H7 (cell line): ENCODE results near the gene SLC25A46. TPM values are rescaled to one million over a fixed set of nuclear protein-coding genes. Genes with fewer than 3 reads are reported as not detected.
"Not testable (repeated sequence)": the region's sequence is repeated elsewhere in the genome, so short reads cannot be mapped to it uniquely, and the experiment has no call there.

ENCODE experiments used
- DNase-seq: peaks from one replicate; pipeline ENCODE4 v3.0.0; 2012
- H3K27me3 ChIP-seq: 2 replicates; pipeline ENCODE4 v1.6.0; 2011; ENCODE audit warnings: mild to moderate bottlenecking, low read length; ENCODE audit not compliant: control insufficient read depth, insufficient read depth
- H3K36me3 ChIP-seq: replicated peaks from 2 replicates; pipeline ENCODE4 v1.5.1; 2011; ENCODE audit warnings: low read length; ENCODE audit not compliant: control insufficient read depth, insufficient read depth
- H3K4me3 ChIP-seq: 2 replicates; pipeline ENCODE4 v1.5.1; 2011; ENCODE audit warnings: low read depth, mild to moderate bottlenecking, control low read depth, low read length, moderate library complexity; ENCODE audit not compliant: insufficient read depth
- total RNA-seq: library from RNA; depleted of rRNA; stranded (reverse); fragments of >200 nt; shearing (Covaris generic); gene quantifications from 2 replicates; pipeline ENCODE4 v1.2.3, GENCODE V29; 2014; rRNA removed

The SLC25A46 gene
- total RNA-seq, 1 experiment from 2014 or later: 27.8 TPM

DNA sequence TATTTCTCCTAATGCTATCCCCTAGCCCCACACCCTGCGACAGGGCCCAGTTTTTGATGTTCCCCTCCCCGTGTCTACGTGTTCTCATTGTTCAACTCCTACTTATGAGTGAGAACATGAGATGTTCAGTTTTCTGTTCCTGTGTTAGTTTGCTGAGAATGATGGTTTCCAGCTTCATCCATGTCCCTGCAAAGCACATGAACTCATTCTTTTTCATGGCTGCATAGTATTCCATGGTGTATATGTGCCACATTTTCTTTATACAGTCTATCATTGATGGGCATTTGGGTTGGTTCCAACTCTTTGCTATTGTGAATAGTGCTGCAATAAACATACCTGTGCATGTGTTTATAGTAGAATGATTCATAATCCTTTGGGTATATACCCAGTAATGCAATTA, 49.2 kb downstream of the SLC25A46 start:
- H3K27me3 ChIP-seq, H3K36me3 ChIP-seq, DNase-seq, H3K4me3 ChIP-seq: not testable (repeated sequence)

DNA sequence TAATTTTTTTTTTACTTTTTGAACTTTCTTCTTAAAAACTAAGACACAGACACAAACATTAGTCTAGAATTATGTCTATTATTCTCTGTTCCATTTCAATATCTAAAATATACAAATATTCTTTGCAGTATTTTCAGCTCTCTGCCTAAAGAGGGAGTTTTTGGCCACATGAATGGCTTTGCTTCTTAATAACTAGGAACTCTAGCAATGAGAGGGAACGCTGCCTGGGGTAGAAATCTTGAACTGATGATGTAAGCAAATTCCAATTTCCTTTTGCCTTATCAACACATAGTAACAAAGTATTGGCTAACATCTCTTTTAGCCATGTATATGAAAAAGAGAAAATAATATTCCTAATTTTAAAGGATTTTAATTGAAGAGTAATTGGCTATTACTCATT, 51.9 kb downstream of the SLC25A46 start:
- no peaks in the 10 kb centered on the region for H3K27me3 ChIP-seq
- no peak overlapping the region for H3K4me3 ChIP-seq
- no peak for DNase-seq
- no peaks in the 10 kb centered on the region for H3K36me3 ChIP-seq

GRCh38 chr5:110802998-110803397, 64.2 kb downstream of the SLC25A46 start:
- Histone ChIP-seq H3K4me3 (no peak overlapping the region), H3K27me3 (no peaks in the 10 kb centered on the region), H3K36me3 (no peaks in the 10 kb centered on the region)
- DNase-seq: no peak

DNA sequence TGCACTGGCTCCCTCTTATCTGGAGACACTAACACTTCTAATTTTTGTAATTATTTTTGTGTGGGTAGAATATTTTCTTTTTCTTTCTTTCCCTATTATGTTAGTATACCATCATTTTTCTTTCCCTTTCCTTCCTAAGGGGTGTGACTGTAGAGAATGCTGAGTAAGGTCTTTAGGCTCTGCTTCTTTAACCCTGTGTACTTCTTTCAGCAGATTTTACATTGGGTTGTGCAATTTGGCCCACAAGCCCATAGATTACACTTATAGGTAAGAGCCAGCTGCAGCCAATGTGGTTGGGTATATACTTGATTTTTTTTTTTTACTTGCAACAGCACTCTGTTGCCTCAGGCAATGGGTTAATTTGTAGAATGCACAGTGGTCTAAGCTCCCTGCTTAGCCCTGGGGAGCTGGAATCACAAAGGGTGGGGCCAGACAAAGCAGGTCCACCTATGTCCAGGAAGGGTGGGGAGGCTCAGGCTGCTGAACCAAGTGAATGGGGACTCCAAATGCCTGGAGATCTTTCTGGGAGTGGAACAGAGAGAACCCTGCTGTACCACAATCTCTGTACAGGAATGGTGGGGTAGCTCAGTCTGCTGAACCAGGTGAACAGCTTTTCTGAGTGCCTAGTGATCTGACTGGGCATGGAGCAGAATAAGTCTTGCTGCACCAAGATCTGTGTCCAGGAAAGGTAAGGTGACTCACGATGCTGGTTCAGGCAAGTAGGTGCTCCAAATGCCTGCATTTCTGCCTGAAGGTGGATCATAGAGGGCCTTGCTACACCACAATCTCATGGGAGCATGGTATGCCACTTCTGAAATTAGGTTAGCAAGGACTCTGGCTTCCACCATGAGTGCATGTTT, 64.9 kb downstream of the SLC25A46 start:
- DNase-seq: no peak
- Histone ChIP-seq H3K4me3 (no peak overlapping the region), H3K27me3 (no peaks in the 10 kb centered on the region), H3K36me3 (no peaks in the 10 kb centered on the region)

- DNase-seq: no peak
- H3K36me3 ChIP-seq: no peaks in the 10 kb centered on the region
- H3K27me3 ChIP-seq: no peaks in the 10 kb centered on the region
- no peak overlapping the region for H3K4me3 ChIP-seq
These were observed 68.4 kb downstream of the SLC25A46 start for GRCh38 chr5:110807169-110807568.

DNA sequence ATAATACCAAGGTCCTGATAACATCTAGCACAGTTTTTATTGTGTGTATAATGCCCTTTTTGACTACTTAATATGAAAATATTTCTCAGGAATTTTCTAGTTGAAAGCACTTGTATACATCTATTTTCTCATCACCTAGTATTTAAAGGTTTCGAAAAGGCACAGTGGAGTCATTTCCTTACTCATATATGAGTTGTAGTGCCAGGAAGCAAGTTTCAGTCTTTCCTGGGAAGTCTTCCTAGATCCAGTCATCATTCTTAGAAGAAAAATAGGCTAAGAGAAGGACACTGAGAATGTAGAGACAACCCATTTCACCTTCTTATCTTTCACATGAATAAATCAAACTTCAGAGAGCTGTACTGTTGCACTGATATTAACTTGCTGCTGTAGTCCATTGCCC, 70.2 kb downstream of the SLC25A46 start:
- H3K36me3 ChIP-seq: no peaks in the 10 kb centered on the region
- no peak overlapping the region for H3K4me3 ChIP-seq
- H3K27me3 ChIP-seq: no peaks in the 10 kb centered on the region
- DNase-seq: no peak

Other genes starting within 250 kb of the SLC25A46 start
- gene TMEM232, start 12.3 kb upstream of the SLC25A46 start, total RNA-seq: 0.67 and 1.0 TPM in 2 replicates